Renal cortical epithelial cell (primary cell): ENCODE data around the gene PARP15. TPM values are rescaled to one million over a fixed set of nuclear protein-coding genes. Genes with fewer than 3 reads are reported as not detected.

Experiments
- DNase-seq: peaks from one replicate; pipeline ENCODE4 v3.0.0-alpha.2; 2011; ENCODE audit warnings: low read depth
- total RNA-seq: library from RNA; depleted of rRNA; stranded (reverse); fragments of >200 nt; gene quantifications from 2 replicates; pipeline ENCODE4 v1.2.3, GENCODE V29; 2014

PARP15 gene
- total RNA-seq, 1 donor from 2014 or later: 0.20 TPM

DNA sequence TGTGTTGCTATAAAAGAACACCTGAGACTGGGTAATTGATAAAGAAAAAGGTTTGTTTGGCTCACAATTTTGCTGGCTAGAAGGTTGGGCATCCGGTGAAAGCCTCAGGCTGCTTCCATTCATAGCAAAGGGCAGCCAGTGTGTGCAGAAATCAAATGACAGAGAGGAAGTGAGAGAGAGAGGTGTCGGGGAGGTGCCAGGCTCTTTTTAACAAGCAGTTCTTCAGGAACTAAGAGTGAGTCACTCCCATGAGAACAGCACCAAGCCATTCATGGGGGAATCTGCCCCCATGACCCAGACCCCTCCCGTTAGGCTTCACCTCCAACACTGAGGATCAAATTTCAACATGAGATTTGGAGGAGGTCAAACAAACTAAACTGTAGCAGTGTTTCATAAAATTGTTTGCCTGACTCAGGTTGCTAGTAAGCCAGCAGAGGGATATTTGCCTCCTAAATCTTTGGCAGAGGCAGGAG lies 4.5 kb upstream of the PARP15 start:
- DNase-seq: peak; percentile 92

GRCh38 chr3:122576174-122576940 lies 1.1 kb upstream of the PARP15 start:
- DNase-seq: peak; percentile 18

DNA sequence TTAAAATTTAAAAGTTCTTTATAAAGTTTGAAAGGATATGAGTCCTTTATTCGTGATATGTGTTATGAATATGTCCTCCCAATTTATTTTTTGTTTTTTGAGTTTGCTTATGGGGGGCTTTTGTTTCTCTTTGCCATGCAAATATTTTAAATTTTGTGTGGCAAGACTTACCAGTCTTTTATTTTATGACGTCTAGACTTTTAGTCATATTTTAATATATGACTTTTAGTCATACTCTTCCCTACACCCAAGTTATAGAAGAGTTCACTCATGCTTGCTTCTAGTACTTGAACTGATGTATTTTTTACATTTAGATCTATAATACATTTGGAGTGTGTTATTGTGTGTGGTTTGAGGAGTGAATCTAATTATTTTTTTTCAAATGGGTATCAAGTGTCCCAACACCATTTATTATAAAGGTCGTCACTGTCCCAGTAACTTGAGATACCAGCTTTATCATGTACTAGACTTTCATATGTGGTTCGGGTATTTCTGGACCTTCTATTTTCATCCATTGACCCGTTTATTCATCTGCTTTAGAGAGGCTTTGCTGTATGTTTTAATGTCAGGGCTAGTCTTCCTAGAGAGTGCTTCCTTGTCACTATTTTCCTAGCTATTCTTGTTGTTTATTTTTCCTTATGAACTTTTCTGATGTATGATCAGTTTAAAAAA lies 755 bp downstream of the PARP15 start:
- no peak for DNase-seq

DNA sequence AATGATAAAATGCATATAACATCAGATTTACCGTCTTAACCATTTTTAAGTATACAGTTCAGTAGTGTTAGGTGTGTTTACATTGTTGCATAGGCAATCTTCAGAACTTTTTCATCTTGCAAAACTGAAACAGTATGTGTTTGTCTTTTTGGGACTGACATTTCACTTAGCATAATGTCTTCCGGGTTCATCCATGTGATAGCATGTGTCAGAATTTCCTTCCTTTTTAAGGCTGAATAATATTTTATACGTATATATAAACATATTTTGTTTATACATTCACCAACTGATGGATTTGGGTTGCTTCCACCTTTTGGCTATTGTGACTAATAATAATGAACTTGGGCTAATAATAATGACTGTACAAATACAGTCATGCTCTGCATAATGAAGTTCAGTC lies 3.0 kb downstream of the PARP15 start:
- no peak for DNase-seq

DNA sequence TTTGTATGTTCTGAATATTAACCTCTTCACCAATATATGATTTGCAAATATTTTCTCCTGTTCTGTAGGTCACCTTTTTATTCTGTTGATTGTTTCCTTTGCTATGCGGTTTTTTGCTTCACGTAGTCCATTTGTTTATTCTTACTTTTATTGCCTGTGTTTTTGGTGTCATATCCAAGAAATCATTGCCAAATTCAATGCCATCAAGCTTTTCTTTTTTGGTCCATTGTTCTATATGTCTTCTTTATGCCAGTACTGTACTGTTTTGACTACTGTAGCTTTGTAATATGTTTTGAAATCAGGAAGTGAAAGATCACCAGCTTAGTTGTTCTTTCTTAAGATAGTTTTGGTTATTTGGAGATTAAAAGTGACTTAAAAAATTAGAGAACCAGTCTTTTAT lies 4.2 kb downstream of the PARP15 start:
- no peak for DNase-seq

- DNase-seq: no peak
Observed at GRCh38 chr3:122582390-122582789, 4.9 kb downstream of the PARP15 start.

- no peak for DNase-seq
Observed at GRCh38 chr3:122586098-122586497, 8.6 kb downstream of the PARP15 start.

GRCh38 chr3:122586773-122587485 lies 9.5 kb downstream of the PARP15 start:
- DNase-seq: no peak

GRCh38 chr3:122587572-122587971 lies 10.1 kb downstream of the PARP15 start:
- no peak for DNase-seq

GRCh38 chr3:122589297-122589696 lies 11.8 kb downstream of the PARP15 start:
- DNase-seq: no peak

DNA sequence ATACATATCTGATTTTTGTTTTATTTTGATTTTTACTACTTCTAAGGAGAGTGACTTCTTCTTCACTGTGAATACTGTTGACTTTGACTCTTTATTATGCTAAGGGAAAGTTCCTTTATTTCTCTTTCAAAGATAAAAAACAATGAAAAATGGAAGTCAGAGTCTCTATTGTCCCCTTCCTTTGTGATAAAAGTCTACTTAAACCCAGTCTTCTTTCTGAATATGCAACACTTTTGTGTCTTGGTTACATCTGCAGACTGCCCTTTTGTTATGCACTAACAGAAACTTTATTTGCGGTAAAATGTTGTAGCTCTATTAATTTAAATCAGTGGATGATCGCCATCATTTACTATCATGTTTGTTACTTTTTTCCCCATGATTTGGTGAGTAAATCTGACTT lies 13.2 kb downstream of the PARP15 start:
- DNase-seq: no peak

- DNase-seq: no peak
Observed at GRCh38 chr3:122594025-122594424, 16.6 kb downstream of the PARP15 start.

GRCh38 chr3:122598151-122598550 lies 20.7 kb downstream of the PARP15 start:
- no peak for DNase-seq

- no peak for DNase-seq
Observed at GRCh38 chr3:122598556-122598955, 21.1 kb downstream of the PARP15 start.

DNA sequence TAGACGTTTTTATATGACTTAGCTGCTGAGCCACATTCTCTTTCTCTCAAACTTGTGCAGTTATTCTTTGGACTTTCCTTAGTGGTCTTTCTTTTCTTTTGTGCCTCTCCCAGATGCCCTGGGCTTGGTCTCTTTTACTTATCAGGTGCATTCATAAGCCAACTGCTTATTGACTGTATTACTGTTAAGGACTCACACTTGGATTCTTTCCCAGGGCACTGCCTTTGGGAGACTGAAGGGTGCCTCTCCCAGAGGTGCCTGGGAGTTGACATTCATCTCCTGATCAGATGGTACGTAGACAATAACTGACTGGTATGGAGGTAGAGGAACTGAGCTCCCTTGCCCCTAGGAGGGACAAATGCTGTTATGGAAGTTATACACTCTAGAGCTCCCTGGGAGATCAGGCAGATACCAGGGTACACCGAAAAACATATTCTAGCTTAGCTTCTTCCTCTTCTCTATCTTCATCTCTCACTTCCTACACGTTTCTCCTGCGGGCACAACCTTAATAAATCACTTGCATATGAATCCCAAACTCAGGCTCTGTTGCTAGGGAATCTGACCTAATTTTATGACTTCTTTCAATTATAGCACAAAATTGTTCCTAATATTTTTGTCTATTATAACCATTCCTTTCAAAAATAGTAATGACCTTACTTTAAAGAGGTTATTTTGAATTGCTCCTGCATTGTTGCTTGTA lies 24.7 kb downstream of the PARP15 start:
- no peak for DNase-seq

DNA sequence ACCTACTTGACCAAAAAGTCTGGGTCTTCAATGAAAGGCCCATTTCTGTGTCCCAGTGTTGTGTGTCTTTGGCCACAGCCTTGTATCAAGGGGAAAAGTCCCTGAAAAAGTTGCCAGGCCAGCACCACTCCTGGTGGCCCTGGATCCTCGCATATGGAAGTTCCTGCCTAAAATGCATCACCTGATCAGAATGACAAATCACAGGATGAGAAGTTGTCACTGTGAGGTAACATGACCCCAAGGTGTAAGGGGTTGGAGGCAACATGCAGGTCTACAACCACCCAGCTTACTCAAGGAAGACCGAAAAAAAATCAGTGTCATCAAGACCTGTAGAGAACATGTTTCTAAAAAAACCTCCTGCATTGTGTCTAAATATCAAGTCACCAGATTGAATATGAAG lies 25.6 kb downstream of the PARP15 start:
- no peak for DNase-seq

GRCh38 chr3:122606330-122606729 lies 28.9 kb downstream of the PARP15 start:
- DNase-seq: no peak

- DNase-seq: no peak
Observed at GRCh38 chr3:122608916-122609315, 31.5 kb downstream of the PARP15 start.

DNA sequence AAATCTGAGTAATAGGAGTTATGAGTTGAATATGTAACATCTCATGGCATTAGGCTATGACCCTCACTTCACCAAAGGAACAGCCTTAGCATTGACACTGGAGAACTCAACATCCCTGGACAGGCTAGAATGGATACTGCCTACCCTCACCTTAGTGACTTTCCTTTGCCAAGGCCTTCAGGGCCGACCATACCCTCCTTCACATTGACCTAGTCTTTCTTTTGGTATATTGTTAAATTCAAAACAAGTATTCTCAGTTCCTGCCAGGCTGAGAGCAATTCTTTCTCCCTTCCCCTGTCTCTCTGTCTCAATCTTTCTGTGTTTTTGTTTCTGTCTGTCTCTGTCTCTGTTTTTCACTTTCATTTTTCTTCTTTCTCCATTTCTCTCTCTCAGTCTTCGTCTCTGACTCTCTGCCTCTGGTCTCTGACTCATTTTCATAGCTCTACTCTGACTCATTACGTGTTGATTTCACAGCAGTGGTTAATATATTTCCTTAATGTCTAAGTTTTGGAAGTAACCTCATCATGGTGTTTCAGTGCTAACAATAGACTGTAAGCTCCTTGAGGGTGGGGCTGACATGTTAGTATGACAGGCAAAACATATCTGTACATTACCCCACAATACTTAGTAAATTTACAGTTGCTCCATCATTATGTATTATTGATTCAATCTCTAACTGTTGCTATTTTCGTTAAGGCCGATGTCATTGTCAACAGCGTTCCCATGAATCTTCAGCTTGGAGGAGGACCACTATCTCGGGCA lies 32.5 kb downstream of the PARP15 start:
- DNase-seq: peak; percentile 95

- DNase-seq: no peak
Observed at GRCh38 chr3:122612696-122613095, 35.2 kb downstream of the PARP15 start.

DNA sequence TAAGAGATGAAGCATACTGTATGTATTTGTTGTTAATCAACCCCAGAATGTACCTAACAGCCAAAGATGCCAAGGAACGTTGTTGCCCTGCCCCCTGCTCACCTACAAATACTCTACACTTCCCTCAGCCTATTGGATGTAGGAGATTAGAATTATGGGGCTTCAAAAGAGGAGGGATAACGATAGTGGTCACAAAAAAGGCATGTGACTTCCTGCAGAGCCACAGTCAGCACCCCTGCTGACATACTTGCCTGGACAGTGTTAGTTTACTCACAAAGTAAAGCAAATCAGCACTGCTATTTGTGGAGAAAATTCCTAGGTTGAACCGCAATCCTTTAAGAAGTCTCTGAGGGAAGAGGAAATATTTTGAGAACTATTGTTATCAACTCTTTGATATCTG lies 37.9 kb downstream of the PARP15 start:
- no peak for DNase-seq
